KOPT-K1 (cell line): ENCODE measurements around the gene SLC36A3.

Experiments
- H3K27ac ChIP-seq: fragments of 200-600 bp; sonication (generic); 2 replicates; pipeline ENCODE4 v1.5.1; 2016; ENCODE audit warnings: antibody characterized with exemption, mild to moderate bottlenecking, low read depth, low read length; ENCODE audit not compliant: poor library complexity, severe bottlenecking
- H3K36me3 ChIP-seq: fragments of 200-600 bp; sonication (generic); 2 replicates; pipeline ENCODE4 v1.5.1; 2017; ENCODE audit warnings: antibody characterized with exemption, mild to moderate bottlenecking, low read length, moderate library complexity; ENCODE audit not compliant: insufficient read depth
- H3K9me3 ChIP-seq: fragments of 200-600 bp; sonication (generic); 2 replicates; pipeline ENCODE4 v1.5.1; 2017; ENCODE audit warnings: antibody characterized with exemption, low read length, mild to moderate bottlenecking; ENCODE audit not compliant: insufficient read depth, poor library complexity, severe bottlenecking

Gene SLC36A3

DNA sequence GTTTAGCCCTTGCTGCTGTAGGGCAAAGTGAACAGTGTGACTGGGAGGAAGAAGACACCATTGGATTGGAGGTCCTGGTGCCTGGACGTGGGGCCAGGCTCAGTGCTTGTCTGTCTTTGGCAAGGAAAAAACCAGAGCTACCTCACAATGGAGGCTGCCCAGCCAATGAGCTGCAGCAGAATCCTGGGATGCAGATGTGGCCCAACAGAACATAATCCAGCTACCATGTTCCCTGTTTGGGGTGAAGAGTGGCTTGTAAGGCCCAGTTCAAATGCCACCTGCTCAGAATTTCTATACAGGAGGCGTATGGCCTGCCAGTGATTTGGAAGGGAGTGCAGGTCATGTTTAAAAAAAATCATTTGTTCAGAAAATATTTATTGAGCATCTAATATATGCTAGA lies at the start of gene SLC36A3:
Gene SLC36A3, minus strand, starts transcription at position 101 of the 400 bp plus-strand sequence. CDS start 412 bp downstream, outside the sequence.
- H3K36me3 ChIP-seq: no peaks in the 10 kb centered on the region
- H3K9me3 ChIP-seq: no peaks in the 10 kb centered on the region
- no peak within 1 kb of the TSS for H3K27ac ChIP-seq

DNA sequence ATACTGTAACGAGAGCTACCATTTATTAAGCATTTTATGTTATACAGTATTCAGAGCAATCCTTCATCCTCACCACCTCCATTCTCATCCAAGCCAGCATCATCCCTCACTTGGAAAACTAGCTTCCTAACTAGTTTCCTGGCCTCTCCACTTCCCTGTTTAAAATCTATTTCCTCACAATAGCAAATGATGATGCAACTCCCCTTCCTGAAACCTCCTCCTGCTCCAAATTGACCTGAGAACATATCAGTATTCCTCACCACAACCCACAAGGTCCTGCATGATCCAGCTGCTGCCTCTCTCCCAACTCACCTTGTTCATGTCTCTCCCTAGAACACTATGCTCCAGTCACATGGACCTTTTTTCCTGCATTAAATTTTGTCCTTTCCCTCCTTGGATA lies 48.1 kb upstream of the SLC36A3 start:
- Histone ChIP-seq H3K36me3 (no peaks in the 10 kb centered on the region), H3K27ac (no peak overlapping the region), H3K9me3 (no peaks in the 10 kb centered on the region)

DNA sequence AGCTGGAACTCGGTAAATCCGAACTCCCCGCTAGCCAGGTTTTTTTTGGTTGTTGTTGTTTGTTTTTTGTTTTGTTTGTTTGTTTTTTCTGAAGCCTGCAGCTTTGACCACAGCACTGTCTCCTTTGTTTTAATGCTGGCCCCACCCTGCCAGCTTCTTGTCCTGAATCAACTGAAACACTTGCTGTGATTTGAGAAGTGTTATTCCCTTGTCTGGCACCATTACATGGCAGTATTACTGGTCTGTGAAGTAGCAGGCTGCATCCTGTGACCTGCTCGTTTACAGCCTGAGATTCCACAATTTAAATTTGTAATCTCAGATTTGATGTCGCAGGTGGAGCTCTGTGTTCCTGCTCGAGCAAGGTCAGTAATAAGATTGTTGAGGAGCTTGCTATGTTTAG lies 45.2 kb upstream of the SLC36A3 start:
- H3K9me3 ChIP-seq: no peaks in the 10 kb centered on the region
- H3K27ac ChIP-seq: no peak overlapping the region
- no peaks in the 10 kb centered on the region for H3K36me3 ChIP-seq

DNA sequence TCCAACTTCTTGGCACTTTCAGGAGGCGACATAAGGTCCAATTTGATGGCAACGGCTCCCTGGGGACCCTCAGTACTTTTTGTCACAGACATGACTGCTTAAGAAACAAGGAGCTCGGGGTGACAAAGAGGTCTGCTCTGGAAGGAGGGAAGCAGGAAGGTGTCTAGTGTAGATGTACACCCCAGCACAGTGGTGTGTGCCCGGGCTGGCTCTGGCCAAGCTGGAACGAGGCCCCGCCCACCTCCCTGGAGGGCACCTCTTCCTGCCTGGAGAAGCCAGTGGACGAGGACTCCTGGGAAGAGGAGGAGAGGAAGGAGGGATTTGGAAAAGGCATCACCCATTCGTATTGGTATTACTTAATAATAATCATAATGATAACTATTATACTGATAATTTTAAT lies 43.8 kb upstream of the SLC36A3 start, which contains the start of gene SLC36A2:
Gene SLC36A2, minus strand, starts transcription at position 191 of the 400 bp plus-strand sequence. Its CDS starts 99 bp downstream, at position 92.
- Histone ChIP-seq H3K27ac (no peak within 1 kb of the TSS), H3K9me3 (no peaks in the 10 kb centered on the region), H3K36me3 (no peaks in the 10 kb centered on the region)

DNA sequence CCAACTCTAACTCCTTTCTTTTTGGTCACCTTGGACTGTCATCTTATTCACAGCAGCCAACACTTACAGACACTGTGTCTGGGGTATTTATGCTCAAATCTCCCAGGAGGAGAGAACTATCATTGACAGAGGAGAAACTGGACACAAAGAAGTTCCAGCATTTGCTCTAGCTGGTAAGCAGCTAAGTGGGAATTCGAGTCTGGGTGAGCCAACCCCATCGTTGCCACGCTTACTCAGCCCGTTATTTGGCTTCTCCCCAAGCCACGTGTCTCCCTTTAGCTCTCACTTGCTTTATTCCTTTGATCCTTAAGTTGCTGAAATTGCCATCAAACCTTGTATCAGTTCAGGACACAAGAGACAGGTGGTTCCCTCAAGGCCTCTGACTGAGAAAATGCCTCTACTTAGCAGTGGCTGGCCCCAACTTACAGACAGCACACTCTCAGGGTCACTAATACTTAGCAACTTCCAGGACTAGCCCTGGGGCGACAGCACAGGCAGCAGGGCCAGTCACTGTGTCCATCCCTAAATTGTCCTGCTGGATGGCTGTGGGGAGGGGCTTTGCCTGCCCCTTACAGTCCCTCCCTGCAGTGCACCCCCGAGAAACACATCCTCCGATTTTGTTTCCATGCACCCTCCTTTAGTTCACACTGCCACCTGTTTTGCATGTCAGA lies 42.4 kb upstream of the SLC36A3 start:
- H3K36me3 ChIP-seq: no peaks in the 10 kb centered on the region
- no peaks in the 10 kb centered on the region for H3K9me3 ChIP-seq
- H3K27ac ChIP-seq: no peak overlapping the region

DNA sequence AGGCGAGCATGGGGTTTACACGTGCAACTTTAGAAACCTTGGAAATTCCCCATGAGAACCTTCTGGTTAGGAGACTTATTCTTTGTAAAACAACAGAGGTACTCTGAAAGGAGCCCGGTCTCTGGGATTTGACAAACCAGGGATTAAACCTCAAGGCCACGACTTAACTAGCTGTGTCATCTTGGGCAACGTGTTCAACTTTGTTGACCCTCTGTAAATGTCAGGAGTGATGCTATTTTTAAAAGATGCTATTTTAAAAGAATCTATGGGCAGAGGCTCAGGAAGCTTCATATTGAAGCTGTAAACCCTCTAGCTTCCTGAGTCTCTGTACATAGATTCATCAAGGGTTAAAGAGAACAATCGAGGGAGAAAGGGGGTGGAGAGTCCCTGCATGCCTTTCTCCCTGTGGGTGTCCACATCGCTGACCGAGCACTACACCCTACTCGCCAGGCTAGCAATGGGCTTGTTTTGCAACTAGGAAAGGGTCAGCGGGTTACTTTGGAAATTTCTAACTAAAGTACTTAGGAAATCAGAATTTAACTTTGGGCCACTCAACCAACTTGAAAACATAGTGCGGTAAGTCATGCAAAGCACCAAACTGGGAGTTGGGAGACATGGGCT lies 41.7 kb upstream of the SLC36A3 start:
- Histone ChIP-seq H3K36me3 (no peaks in the 10 kb centered on the region), H3K27ac (no peak overlapping the region), H3K9me3 (no peaks in the 10 kb centered on the region)

DNA sequence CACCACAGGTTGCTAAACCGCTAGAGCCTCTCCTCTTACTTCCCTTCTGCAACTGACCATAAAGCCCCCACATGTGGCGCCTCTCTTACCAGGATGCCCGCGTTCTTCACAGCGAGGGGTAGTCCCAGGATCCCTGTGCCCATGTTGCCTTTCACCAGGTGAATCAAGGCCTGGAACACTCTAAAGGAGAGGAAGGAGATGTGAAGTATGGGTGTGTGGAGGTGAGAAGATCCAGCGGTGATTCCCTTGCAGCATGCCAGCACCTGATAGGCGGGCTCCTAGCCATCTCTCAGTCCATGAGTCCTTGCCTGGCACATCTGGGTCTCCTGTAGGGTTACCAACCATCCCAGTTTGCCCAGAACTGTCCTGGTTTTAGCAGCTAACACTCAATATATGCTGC lies 40.5 kb upstream of the SLC36A3 start:
- Histone ChIP-seq H3K9me3 (no peaks in the 10 kb centered on the region), H3K36me3 (no peaks in the 10 kb centered on the region), H3K27ac (no peak overlapping the region)

DNA sequence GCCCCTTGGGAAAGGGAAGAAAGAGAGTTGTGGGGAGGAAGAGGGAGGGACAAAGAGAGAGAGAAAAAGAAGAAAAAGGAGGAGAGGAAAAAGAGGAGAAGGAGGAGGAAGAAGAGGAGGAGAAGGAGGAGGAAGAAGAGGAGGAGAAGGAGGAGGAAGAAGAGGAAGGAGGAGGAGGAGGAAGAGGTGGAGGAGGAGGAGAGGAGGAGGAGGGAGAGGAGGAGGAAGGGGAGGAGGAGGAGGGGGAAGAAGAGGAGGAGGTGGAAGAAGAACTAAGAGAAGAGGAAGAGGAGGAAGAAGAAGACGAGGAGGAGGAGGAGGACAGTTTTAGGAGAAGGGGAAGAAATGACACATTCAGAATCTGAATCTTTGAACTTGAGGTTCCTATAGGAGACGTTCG lies 36.4 kb upstream of the SLC36A3 start:
- H3K36me3 ChIP-seq: no peaks in the 10 kb centered on the region
- H3K9me3 ChIP-seq: no peaks in the 10 kb centered on the region
- H3K27ac ChIP-seq: no peak overlapping the region

DNA sequence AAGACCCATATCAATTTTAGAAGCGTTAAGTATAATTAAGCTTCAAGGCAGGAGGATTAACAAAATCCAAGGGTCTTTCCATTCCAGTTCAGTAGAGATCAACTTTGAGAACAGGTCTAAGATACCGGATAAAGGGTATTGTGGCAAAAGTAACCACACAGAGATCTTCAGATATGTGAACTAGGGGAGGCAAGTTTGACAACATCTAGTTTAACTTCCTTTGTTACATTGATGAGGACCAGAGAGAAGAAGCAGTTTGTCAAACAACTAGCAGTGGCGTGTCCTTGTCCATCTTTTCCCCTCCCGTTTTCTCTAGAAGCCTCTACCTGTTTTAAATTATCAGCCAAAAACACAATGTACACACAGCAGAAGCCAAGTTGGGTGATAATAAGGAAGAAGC lies 35.2 kb upstream of the SLC36A3 start:
- Histone ChIP-seq H3K36me3 (no peaks in the 10 kb centered on the region), H3K27ac (no peak overlapping the region), H3K9me3 (no peaks in the 10 kb centered on the region)

DNA sequence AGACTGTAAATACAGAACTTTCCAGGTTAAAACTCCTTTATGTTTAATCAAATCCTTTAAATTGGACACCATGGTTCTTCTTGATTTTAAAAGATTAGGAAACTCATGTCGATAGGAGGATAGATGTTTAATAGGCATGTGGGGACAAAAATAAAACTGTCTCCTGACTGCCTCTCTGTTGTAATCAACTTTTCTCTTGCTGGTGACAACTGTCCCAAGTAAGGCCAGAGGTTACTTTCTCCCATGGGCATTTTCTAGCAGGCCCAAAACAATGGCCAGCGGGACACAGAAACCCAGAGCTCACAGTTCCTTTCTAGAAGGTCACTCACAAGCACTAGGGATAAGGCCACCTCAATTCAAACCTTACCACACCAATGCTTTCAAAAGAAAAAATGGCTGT lies 29.3 kb upstream of the SLC36A3 start:
- no peaks in the 10 kb centered on the region for H3K9me3 ChIP-seq
- H3K27ac ChIP-seq: no peak overlapping the region
- no peaks in the 10 kb centered on the region for H3K36me3 ChIP-seq

DNA sequence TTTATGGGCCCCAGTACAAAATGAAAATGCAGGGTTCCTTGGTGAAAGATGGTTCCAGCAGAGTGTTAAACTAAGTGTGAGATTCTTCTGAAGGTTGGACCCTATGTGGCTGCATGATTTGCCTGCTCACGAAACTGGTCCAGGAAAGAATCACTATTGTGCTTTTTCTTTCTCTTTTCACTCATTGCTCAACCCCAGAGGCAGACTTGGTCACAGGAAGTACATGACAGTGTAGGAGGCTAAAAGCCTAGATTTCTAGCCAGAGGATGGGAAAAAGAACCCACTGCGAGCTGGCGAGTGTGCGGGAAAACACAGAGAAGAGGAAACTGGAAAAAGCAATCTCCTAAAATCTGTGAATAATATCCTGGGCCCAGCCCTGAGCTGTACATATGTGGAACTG lies 25.2 kb upstream of the SLC36A3 start:
- H3K9me3 ChIP-seq: no peaks in the 10 kb centered on the region
- no peaks in the 10 kb centered on the region for H3K36me3 ChIP-seq
- no peak overlapping the region for H3K27ac ChIP-seq

DNA sequence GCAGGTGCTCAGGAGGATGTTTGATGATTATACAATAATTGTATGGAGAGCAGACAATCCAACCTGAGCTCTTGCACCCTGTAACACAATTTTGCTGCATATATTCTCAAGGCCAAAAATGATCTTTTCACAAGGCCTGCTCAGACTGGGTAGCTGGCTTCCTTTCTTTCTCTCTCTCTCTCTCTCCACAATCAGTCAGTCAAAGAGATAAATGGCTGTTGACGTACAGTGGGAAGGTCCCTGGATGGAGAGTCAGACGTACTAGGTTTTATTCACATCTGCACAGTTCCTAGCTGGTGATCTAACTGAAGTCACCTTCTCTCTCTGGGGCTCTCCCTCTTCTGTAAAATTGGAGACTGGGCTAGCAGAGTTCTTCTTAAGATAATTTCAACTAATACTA lies 24.0 kb upstream of the SLC36A3 start:
- no peak overlapping the region for H3K27ac ChIP-seq
- no peaks in the 10 kb centered on the region for H3K36me3 ChIP-seq
- H3K9me3 ChIP-seq: no peaks in the 10 kb centered on the region

DNA sequence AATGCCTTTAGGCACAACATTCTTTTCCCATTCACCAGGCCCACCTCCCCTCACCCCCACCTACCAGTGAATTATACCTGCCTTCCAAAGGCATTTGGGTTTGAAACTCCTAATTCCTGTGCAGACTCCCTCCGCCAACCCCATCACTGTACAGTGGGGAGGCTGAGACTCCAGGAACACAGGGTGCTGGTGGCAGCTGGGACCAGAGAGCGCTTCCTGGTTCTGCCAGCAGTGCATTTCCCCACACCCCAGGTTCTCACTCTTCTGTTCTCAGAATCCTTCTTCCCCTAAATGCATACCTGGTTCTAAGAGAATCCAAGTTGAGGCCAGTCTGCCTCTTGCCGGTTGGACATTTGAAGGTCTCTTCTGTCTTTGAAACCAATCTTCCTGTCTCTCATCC lies 22.7 kb upstream of the SLC36A3 start:
- no peaks in the 10 kb centered on the region for H3K36me3 ChIP-seq
- no peaks in the 10 kb centered on the region for H3K9me3 ChIP-seq
- no peak overlapping the region for H3K27ac ChIP-seq

DNA sequence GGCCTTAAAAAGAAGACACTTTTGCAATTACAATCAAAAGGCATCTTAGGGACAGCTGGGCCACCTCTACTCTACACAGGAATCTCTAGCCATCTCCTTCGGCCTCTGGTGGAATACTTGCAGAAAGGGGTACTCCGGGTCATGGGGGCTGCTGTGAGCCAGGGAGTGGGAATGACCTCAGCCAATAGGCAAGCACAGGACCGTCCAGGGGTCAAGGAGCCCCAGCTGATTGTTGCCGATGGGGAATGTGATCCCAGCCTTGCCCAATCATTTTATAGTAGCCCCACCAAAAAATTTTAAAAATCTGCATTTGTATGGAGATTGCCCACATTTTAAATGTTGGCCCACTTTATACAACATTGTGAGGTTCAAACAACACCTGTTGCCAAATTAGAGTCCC lies 16.9 kb upstream of the SLC36A3 start:
- Histone ChIP-seq H3K27ac (no peak overlapping the region), H3K36me3 (no peaks in the 10 kb centered on the region), H3K9me3 (no peaks in the 10 kb centered on the region)

DNA sequence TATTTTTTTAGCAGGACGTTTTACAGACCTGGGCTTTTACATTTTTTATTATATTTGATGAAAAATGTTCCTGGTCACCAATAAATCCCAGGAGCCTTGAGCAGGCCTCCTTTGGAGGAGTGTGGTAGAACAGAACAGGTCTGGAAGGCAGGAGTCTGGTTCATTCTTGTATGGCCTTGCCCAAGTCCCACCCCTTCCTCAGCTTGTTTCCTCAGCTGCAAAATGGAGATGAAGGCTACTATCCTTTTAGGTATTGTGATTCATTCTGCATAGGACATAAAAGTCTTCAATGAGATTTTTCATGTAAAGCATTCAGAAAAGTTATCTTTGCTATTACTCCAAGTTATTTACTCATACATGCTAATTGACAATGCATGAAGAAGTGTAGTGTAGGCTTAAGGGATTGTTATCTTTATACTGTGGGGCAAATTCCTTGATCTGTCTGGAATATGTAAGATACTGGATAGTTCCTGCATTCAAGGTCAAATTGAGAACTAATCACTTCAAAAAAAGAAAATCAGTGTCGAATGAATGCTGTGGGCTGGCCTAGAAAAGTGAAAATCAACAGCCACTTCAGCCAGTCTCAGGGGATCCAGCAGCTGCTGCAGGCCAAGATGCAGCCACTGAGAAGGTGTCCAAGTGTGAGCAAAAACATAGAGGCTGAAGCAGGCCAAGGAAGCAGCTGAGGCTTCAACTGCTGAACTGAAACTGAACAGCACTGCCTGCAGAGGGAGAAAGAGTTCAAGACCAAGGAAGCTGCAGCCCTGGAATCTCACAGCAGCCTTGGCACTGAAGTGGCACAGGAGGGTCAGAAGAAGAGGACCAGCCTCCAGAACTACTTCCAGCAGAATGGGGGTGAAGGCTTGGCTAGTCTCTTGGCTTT lies 15.5 kb upstream of the SLC36A3 start:
- Histone ChIP-seq H3K36me3 (no peaks in the 10 kb centered on the region), H3K9me3 (no peaks in the 10 kb centered on the region), H3K27ac (no peak overlapping the region)
